VCaP (cell line): ENCODE data around the gene IST1.
"Not testable (repeated sequence)": the region's sequence is repeated elsewhere in the genome, so short reads cannot be mapped to it uniquely, and the experiment has no call there.

Experiments used
- H3K27ac ChIP-seq: fragments of 450-650 bp; 2 replicates; pipeline ENCODE4 v1.5.1; 2017
- TF ChIP-seq, protein P1 (sequence below): fragments of 450-650 bp; conservative IDR thresholded peaks from 2 replicates; pipeline ENCODE4 v1.5.1; 2017; ENCODE audit warnings: mild to moderate bottlenecking, moderate library complexity

The IST1 gene

DNA sequence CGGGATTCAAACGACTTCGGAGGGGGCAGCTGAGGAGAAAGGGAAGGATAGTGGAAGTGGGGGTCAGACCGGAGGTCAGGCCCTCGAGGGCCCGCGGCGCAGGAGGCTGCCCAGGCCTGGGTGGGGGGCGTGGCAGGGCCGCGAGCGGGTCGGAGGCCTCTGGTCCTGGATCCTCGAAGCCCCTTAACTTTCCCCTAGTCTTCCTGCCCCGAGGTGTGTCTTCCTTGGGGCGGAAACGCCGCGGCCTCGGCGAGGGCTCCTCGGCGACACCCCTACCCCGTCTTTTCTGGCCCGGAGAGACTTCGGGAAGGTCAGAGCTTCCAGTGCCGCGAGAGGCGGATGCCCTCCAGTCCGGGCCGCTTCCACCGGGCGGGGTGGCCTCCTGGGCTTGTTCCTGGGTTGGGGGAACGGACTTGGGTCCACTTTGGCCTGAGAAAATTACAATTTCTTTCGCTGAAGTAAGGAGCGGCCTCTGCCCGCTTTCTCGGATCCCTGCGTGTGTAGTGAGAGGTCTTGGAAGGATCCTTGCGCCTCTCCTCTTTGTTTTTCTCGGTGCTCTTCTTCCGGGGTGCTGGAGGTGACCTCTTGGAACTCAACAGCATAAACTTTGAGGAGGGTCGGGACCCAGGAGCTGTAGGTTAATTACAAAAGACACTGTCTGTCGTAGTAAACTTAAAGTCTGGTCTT is 491 bp downstream of the IST1 start:
- TF ChIP-seq, protein P1, sequence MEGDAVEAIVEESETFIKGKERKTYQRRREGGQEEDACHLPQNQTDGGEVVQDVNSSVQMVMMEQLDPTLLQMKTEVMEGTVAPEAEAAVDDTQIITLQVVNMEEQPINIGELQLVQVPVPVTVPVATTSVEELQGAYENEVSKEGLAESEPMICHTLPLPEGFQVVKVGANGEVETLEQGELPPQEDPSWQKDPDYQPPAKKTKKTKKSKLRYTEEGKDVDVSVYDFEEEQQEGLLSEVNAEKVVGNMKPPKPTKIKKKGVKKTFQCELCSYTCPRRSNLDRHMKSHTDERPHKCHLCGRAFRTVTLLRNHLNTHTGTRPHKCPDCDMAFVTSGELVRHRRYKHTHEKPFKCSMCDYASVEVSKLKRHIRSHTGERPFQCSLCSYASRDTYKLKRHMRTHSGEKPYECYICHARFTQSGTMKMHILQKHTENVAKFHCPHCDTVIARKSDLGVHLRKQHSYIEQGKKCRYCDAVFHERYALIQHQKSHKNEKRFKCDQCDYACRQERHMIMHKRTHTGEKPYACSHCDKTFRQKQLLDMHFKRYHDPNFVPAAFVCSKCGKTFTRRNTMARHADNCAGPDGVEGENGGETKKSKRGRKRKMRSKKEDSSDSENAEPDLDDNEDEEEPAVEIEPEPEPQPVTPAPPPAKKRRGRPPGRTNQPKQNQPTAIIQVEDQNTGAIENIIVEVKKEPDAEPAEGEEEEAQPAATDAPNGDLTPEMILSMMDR, result no peak
- H3K27ac ChIP-seq, result peak overlapping the region; percentile 87

DNA sequence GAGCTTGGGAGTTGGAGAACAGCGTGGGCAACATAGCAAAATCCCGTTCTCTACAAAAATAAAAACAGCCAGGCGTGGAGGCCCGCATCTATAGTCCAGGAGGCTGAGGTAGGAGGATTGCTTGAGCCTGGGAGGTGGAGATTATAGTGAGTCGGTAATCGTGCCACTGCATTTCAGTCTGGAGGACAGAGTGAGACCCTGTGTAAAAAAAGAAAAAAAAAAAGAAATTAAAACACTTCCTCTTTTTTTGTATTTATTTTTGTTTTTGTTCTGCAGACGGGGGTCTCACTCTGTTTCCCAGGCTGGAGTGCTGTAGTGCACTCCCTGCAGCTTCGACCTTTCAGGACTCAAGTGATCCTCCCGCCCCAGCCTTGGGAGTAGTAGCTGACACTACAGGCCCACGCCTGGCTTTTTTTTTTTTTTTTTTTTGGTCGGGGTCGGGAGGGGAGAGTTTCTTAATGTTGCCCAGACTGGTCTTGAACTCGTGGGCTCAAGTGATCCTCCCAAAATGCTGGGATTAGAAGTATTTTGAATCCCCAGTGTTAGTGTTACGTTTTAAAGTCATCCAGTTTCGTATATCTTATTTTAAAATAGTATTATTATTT is 1.5 kb downstream of the IST1 start:
- peak overlapping the region; percentile 87; the same call in 1 of the 2 replicates for H3K27ac ChIP-seq
- TF ChIP-seq, protein P1, result no peak

DNA sequence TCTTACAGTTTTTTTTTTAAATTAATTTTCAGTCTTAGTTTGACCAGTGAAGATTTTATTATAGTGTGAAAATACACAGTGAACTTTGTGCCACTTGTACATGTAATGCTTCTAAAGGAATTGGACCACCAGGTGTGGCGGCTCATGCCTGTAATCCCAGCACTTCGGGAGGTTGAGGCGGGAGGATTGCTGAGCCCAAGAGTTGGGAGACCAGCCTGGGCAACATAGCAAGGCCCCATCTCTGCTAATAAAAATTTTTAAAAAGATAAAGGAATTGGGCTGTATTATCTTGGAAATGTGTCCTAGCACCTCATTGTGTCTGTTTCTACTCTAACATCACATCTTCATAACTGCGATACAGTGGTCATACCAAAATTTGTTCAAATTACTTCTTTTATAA is 3.8 kb downstream of the IST1 start:
- TF ChIP-seq, protein P1, result no peak
- no peak overlapping the region for H3K27ac ChIP-seq

DNA sequence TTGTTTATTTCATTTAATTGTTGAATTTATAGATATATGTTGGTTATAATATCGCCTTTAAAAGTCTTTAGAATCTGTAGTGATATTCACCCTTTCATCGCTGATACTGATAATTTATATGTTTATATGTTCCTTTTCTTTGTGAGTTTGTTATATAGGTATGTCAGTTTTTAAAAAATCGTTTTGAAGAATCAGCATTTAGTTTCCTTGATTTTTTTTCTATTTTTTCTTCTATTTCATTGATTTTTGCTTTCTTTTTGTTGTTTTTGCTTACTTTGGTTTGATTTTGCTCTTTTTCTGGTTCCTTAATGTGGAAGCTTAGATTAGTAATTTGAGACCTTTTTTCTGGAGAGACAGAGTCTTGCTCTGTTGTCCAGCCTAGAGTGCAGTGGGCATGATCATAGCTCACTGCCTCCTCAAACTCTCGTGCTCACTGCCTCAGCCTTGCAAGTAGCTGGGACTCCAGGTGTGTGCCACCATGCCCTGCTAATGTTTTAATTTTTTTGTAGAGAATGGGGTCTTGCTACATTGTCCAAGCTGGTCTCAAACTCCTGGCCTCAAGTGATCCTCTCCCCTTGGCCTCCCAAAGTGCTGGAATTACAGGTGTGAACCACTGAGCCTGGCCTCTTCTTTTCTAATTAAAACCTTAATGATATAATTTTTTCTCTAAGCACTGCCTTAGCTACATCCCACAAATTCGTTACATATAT is 7.5 kb downstream of the IST1 start:
- no peak overlapping the region for H3K27ac ChIP-seq
- TF ChIP-seq, protein P1, result no peak

DNA sequence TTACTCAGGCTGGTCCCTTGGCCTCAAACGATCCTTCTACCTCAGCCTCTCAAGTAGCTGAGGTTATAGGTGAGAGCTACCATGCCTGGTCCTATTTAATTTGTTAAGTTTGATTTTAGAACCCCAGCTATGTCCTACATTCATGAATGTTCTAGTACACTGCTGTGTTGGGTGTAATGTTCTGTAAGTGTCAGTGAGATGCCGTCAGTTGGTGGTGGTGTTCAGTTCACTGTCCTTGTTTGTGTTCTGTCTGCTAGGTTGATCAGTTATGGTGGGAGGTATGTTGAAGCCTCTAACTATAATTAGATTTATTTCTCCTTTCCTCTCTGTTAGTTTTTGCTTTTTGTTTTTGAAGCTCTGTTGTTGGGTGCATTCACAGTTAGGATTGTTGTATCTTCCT is 8.3 kb downstream of the IST1 start:
- TF ChIP-seq, protein P1, result no peak
- no peak overlapping the region for H3K27ac ChIP-seq

DNA sequence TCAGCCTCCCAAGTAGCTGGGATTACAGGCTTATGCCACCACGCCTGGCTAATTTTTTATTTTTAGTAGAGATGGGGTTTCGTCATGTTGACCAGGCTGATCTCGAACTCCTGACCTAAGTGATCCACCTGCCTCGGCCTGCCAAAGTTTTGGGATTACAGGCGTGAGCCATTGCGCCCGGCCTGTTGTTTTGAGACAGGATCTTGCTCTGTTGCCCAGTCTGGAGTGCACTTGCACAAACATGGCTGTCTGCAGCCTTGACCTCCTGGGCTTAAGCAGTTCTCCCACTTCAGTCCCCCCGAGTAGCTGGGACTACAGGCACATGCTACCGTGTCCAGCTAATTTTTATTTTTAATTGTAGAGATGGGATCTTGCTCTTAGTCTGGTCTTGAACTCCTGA is 8.9 kb downstream of the IST1 start:
- TF ChIP-seq, protein P1, result no peak
- H3K27ac ChIP-seq, result no peak overlapping the region

DNA sequence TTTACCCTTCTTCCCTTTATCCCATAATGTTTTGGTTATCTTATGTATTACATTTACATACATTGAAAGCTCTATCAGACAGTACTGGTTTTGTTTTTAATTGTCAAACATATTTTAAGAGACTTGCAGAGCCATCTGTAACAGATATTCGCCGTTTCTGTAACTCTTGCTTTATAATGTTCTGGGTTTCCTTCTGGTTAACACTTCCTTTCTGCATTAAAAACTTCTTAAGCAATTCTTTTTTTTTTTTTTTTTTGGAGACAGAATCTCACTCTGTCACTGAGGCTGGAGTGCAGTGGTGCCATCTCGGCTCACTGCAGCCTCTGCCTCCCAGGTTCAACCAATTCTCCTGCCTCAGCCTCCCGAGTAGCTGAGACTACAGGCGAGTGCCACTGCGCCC is 10.4 kb downstream of the IST1 start:
- not testable (repeated sequence) for H3K27ac ChIP-seq

DNA sequence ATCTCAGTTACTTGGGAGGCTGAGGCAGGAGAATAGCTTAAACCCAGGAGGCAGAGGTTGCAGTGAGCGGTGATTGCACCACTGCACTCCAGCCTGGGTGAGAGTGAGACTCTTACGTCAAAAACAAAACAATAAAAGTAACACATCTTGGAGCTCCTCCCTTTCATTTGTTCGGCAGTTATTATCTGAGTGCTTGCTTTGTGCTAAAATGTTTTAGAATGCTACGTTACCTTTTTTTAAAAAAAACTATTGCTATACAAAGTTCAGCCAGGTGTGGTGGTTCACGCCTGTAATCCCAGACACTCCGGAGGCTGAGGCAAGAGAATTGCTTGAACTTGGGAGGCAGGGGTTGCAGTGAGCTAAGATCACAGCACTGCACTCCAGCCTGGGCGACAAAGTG is 15.8 kb downstream of the IST1 start:
- H3K27ac ChIP-seq, result no peak overlapping the region
- TF ChIP-seq, protein P1, result no peak
